GM18873 (cell line): Measurements from ENCODE around the gene CHD9NB.
A peak's percentile ranks its signal among the peaks of the same experiment; 100 is the strongest.
"Not testable (repeated sequence)": the region's sequence is repeated elsewhere in the genome, so short reads cannot be mapped to it uniquely, and the experiment has no call there.

Experiments
- ATAC-seq: cut with Tn5 transposase; IDR thresholded peaks from one replicate; pipeline ENCODE4 v1.9.1; 2021; ENCODE audit warnings: mild to moderate bottlenecking, moderate library complexity, moderate number of reproducible peaks; ENCODE audit not compliant: unreplicated experiment, low FRiP score

The CHD9NB gene

DNA sequence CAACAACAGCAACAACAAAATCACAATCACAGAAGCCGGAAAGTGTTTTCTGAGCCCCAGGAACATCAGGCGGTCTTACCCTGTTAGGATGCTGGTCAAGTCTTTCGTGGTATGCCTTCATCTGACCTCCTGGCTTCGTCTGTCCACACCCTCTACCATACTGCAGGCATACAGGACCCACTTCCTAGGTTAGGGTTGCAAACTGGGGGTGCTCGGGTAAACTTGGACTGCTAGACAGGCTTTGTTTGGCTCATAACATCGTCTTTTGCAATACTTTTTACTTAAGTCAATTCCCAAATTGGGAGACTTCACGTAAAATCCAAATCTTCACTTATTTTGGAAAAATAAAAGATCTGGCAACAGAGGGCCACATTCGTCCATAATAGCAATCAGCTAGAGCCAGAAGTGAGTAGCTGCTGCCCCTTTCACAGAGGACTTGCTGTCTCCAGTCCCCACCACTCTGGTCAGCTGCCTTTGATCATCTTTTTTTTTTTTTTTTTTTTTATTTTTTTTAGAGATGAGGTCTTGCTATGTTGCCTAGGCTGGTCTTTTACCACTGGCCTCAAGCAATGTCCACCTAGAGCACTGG is 32.1 kb upstream of the CHD9NB start:
- ATAC-seq = no peak

GRCh38 chr16:53084141-53084541 is 31.4 kb upstream of the CHD9NB start:
- ATAC-seq = no peak

DNA sequence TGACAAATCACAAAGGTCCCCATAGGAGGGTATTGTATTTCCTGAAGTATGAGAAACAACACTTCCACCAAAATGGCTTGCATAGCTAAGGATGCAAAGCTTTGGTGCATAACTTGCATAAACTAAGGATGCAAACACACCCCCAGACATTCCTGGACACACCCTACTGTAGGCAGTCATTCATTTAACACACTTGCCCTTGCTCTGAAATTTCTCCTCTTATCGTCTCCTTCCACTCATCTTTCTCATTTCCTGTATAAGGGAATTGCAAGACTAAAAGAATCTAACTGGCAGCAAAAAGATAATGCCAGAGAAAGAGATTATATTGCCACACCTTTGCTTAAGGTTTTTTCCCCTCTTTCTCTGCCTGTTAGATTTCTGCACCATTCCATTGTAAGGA is 30.4 kb upstream of the CHD9NB start:
- no peak for ATAC-seq

GRCh38 chr16:53082509-53082908 is 29.8 kb upstream of the CHD9NB start:
- ATAC-seq = no peak

DNA sequence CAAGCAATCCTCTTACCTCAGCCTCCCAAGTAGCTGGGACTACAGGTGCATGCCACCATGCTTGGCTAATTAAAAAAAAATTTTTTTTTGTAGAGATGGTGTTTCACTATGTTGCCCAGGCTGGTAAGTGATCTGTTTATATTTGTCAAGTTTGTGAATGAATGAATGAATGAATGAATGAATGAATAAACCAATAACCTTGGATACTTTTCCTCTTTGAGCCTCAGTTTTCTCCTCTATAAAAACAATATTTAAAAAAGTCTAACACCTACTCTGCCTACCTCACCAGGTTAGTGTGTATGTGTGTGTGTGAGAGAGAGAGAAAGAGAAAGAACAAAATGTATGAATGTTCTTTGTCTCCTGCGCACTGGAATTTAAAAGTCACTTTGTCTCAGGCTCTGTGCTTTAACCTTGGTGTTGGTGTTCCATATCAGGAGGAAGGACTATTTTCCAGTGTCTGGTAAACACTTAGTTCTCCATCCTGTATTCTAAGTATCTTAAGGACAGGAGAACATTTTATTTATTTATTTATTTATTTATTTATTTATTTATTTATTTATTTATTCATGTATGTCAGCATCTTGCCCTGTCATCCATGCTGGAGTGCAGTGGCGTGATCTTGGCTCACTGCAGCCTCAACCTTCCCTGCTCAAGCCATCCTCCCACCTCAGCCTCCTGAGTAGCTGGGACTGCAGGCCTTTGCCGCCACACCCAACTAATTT is 29.1 kb upstream of the CHD9NB start:
- ATAC-seq = no peak

- ATAC-seq = no peak
Observed at GRCh38 chr16:53081032-53081424, 28.3 kb upstream of the CHD9NB start.

GRCh38 chr16:53080345-53081031 is 27.8 kb upstream of the CHD9NB start:
- ATAC-seq = no peak

DNA sequence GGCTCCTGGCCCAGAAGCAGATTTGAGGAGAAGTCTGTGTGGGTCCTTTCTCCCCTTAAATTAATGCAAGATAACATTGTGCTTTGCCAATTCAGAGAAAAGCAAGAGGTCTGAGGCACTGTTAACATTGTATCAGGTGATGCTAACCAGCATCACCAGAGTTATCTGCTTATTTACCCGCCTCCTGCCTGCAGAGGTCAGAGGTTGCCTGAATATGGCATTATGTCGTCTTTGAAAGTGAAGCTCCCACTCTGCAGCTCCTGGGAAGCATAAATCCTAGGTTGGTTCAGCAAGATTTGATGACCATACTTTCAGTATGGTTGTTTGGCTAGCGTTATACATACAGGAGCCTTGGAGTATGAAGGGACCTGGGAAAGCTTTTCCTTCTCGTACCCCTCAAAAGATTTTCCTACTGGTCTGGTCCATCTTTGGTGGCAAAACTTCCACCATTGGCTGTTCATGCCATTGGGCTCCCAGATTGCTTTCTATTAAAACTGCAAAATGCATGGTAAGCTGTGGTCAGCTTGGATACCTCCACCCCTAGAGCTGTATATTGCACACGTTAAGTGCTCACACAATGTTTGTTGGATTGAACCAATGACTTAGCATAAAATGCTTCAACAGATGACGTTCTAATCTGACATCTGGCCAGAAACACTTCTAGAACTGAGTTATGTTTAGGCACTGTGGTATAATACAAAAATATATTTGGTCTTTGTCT is 26.2 kb upstream of the CHD9NB start:
- ATAC-seq = no peak

DNA sequence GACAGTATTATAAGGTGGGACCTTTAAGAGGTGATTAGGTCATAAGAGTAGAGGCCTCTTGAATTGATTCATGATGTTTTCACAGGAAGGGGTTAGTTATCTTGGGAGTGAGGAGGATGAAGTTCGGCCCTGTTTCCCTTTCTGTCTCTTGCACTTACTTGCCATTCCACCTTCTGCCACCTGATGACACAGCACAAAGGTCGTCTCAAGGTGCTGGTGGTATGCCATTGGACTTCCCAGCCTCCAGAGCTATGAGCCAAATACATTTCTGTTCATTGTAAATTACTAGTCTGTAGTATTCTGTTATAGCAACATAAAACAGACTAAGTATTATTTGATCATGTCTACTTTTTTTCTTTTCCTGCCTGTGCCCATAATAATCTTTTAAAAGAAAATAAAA is 25.6 kb upstream of the CHD9NB start:
- ATAC-seq = no peak

DNA sequence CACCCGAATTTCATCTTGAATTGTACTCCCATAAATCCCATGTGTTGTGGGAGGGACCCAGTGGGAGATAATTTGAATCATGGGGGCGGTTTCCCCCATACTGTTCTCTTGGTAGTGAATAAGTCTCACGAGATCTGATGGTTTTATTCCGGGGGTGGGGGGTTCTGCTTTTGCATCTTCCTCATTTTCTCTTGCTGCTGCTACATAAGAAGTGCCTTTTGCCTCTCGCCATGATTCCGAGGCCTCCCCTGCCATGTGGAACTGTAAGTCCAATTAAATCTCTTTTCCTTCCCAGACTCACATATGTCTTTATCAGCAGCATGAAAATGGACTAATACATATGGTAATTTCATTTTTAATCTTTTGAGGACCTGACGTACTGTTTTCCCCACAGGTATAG is 22.8 kb upstream of the CHD9NB start:
- ATAC-seq = not testable (repeated sequence)

GRCh38 chr16:53074296-53074695 is 21.6 kb upstream of the CHD9NB start:
- not testable (repeated sequence) for ATAC-seq

DNA sequence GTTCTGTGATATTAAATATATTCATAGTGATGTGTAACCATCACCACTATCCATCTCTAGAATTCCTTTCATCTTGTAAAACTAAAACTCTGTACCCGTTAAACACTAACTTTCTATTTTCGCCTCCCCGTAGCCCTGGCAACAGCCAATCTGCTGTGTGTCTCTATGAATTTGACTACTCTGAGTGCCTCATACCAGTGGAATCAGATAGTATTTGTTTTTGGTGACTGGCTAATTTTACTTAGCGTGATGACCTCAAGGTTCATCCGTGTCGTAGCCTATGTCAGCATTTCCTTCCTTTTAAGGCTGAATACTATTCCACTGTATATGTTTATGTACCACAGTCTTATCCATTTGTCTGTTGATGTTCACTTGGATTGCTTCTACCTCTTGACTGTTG is 20.3 kb upstream of the CHD9NB start:
- ATAC-seq = no peak

- peak; percentile 72 for ATAC-seq
Observed at GRCh38 chr16:53071748-53072301, 19.1 kb upstream of the CHD9NB start.

- no peak for ATAC-seq
Observed at GRCh38 chr16:53069772-53070171, 17.1 kb upstream of the CHD9NB start.

- peak; percentile 49 for ATAC-seq
Observed at GRCh38 chr16:53068423-53068833, 15.7 kb upstream of the CHD9NB start.

DNA sequence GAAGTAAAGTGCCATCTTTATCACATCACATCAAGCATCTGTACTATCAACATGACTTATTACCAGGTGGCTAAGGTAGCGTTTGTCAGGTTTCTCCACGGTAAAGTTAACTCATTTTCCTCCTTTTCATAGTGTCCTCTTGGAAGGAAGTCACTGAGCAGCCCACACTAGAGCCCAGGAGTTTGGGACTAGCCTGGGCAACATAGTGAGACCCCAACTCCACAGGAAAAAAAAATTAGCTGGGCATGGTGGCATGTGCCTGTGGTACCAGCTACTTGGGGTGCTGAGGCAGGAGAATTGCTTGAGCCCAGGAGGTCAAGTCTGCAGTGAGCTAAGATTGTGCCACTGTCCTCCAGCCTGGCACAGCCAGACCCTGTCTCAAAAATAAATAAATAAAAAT is 15.0 kb upstream of the CHD9NB start:
- no peak for ATAC-seq

DNA sequence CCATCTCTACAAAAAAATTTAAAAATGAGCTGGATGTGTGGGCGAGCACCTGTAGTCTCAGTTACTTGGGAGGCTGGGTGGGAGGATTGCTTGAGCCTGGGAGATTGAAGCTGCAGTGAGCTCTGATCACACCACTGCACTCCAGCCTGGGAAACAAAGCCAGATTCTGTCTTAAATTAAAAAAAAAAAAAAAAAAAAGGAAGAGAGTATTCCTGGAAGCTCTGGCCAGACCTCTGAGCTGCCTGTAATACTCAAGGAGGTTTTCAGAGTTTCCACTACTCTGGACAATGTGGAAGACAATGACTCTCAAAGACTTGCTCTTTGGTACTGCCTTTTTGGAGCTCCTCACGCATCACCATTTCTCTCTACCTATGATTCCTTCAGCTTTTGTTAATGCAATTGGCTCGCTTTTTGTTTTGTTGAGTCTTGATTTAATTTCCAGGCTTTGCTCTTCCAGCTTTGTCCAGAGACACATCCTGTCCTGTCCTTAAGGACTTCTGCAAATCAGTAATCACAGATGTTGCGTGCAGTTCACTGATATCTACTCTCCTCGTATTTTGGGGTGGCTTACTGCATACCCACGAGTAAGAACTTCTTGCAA is 12.9 kb upstream of the CHD9NB start:
- ATAC-seq = no peak

GRCh38 chr16:53064081-53064578 is 11.4 kb upstream of the CHD9NB start:
- no peak for ATAC-seq

DNA sequence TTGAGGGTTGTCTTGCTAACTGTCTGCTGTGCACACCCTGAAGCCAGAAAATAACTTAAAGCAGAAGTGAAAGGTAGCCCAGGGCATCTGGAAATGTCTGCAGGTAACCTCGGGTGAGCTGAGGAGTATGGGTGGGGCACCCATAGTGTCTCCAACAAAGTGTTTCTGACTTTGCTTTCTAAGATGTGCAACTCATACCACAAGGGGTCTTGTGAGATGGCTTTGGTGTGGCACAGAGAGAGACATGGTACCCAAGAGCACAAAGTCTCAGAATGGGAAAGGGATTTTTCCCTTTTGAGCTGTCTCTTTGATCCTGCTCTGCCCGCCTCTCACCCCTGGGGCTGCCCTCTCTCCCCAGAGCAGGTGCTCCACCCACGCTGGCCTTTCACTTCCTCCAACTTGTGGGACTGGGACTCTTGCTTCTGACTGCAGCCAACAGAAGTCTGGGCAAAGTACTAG is 9.0 kb upstream of the CHD9NB start:
- peak; percentile 82 for ATAC-seq

GRCh38 chr16:53061256-53061655 is 8.6 kb upstream of the CHD9NB start:
- no peak for ATAC-seq
